GM18505 (cell line): ENCODE data around the gene IGFLR1.

ENCODE experiments used
- ATAC-seq: cut with Tn5 transposase; IDR thresholded peaks from one replicate; pipeline ENCODE4 v1.9.1; 2021; ENCODE audit not compliant: unreplicated experiment
- POLR2A ChIP-seq: IDR thresholded peaks from 4 replicates; pipeline ENCODE4 v1.6.1; 2011; ENCODE audit warnings: borderline replicate concordance; ENCODE audit not compliant: insufficient read depth, insufficient read length; ENCODE audit errors: extremely low read depth

Gene IGFLR1

GRCh38 chr19:35746087-35746462, 3.8 kb upstream of the IGFLR1 start:
- no peak for TF ChIP-seq POLR2A
- no peak for ATAC-seq

GRCh38 chr19:35745328-35746086, 3.3 kb upstream of the IGFLR1 start, which contains the start of the genes PSENEN and U2AF1L4:
TSS of gene PSENEN (plus strand) at chr19:35745651. CDS start at chr19:35745931, 280 bp downstream.
TSS of gene U2AF1L4 (minus strand) at chr19:35745418. CDS start at chr19:35745391, 27 bp downstream.
- peak; percentile 30 for ATAC-seq
- TF ChIP-seq POLR2A, result peak; percentile 69

- peak; percentile 37 for ATAC-seq
- TF ChIP-seq POLR2A, result peak; percentile 81
Observed at GRCh38 chr19:35744430-35745327, 2.4 kb upstream of the IGFLR1 start.

- no peak for TF ChIP-seq POLR2A
- no peak for ATAC-seq
Observed at GRCh38 chr19:35743640-35744429, 1.6 kb upstream of the IGFLR1 start.

- no peak for TF ChIP-seq POLR2A
Observed at GRCh38 chr19:35741203-35741515, 1.1 kb downstream of the IGFLR1 start.

GRCh38 chr19:35740423-35741202, 1.6 kb downstream of the IGFLR1 start:
- ATAC-seq, result peak; percentile 54
- TF ChIP-seq POLR2A, result peak; percentile 75

More at GRCh38 chr19:35741203-35741515, 1.1 kb downstream of the IGFLR1 start:
- ATAC-seq, result no peak

GRCh38 chr19:35740108-35740422, 2.2 kb downstream of the IGFLR1 start:
- no peak for TF ChIP-seq POLR2A
- ATAC-seq, result peak; percentile 8

- no peak for ATAC-seq
- TF ChIP-seq POLR2A, result no peak
Observed at GRCh38 chr19:35739275-35740107, 2.8 kb downstream of the IGFLR1 start.

- no peak for TF ChIP-seq POLR2A
- no peak for ATAC-seq
Observed at GRCh38 chr19:35738887-35739229, 3.4 kb downstream of the IGFLR1 start.

- no peak for TF ChIP-seq POLR2A
- no peak for ATAC-seq
Observed at GRCh38 chr19:35738021-35738886, 4.0 kb downstream of the IGFLR1 start.
